Fibroblast of villous mesenchyme (primary cell): ENCODE data around the gene WHRN. TPM values are rescaled to one million over a fixed set of nuclear protein-coding genes. Genes with fewer than 3 reads are reported as not detected.

Experiments
- DNase-seq: peaks from one replicate; pipeline ENCODE4 v3.0.0-alpha.2; 2010; ENCODE audit warnings: low read depth
- H3K4me3 ChIP-seq: 2 replicates; pipeline ENCODE4 v1.5.1; 2011; ENCODE audit warnings: low read depth, mild to moderate bottlenecking, low read length
- CTCF ChIP-seq: IDR thresholded peaks from 2 replicates; pipeline ENCODE4 v1.5.1; 2012; ENCODE audit warnings: low read depth, mild to moderate bottlenecking, low read length; ENCODE audit not compliant: insufficient read depth
- total RNA-seq: library from RNA; depleted of rRNA; stranded (reverse); fragments of >200 nt; gene quantifications from 2 replicates; pipeline ENCODE4 v1.2.3, GENCODE V29; 2012

The WHRN gene
- total RNA-seq, 1 donor: 1.3 TPM

DNA sequence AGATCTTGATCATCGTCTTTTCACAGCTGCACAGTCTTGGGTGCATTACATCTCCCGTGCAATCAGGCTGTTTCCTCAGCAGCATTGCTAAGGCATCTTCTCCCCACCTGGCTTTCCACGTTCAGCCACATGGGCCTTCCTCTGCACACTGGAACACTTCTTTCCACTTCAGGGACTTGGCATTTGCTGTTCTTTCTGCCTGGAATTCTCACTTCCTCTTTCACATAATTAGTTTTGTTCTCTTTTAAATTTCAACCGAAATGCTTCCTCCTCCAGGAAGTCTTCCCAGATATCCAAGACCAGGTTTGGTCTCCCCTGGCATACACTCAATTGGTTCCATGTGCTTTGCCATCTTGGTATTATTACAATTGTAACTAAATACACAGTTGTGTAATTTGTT is 43.8 kb downstream of the WHRN start:
- no peak for TF ChIP-seq CTCF
- H3K4me3 ChIP-seq: no peak overlapping the region
- DNase-seq: no peak

DNA sequence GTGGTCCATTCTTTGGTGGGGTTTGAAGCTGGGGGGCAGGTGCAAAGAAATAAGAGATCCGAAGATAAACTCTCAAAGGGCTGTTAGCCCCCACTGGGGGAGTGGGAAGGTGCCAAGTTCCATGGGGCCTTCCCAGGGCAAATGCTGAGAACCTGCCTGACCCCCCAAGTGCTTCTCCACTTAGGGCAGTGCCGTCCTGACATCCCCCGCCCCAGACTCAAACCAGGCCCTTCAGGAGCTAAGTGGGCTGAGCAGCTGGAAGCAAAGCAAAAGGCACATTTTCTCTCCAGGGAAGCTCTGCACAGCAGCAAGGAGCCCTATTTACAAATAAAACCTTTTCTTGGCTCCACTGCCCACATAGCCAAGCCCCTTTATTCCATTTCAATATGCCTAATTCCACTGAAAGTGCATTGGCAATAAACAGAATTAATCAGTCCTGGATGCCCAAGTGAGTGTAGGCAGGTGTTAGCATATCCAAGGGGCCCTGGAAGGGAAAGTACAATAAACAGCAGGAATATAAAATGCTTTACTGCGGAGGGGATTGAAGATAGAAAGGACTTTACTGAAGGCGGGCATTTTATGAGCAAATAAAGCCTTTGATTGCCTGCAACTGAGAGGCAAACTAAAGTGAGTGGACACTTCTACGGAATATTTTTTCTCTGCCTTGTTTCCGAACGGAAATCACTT is 44.6 kb downstream of the WHRN start:
- TF ChIP-seq CTCF: no peak
- H3K4me3 ChIP-seq: no peak overlapping the region
- no peak for DNase-seq

GRCh38 chr9:114459464-114459863 is 45.8 kb downstream of the WHRN start:
- no peak for TF ChIP-seq CTCF
- DNase-seq: no peak
- no peak overlapping the region for H3K4me3 ChIP-seq

GRCh38 chr9:114456929-114457328 is 48.3 kb downstream of the WHRN start:
- DNase-seq: no peak
- TF ChIP-seq CTCF: no peak

DNA sequence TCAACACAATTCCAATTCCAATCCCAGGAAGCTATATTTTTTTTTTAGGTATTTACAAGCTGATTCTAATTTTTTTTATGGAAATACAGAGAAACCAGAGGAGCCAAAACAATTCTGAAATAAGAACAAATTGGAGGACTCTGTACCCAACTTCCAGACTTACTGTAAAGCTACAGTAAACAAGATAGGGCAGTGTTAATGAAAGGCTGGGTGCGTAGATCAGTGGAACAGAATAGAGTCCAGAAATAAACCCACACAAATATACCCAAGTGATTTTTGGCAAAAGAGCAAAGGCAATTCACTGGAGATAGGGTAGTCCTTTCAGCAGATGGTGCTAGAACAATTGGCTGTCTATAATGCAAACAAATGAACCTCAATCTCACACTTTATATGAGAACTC is 50.6 kb downstream of the WHRN start:
- TF ChIP-seq CTCF: no peak
- no peak for DNase-seq
- no peak overlapping the region for H3K4me3 ChIP-seq

More at GRCh38 chr9:114456929-114457328, 48.3 kb downstream of the WHRN start:
- H3K4me3 ChIP-seq: no peak overlapping the region

GRCh38 chr9:114452219-114453165 is 52.8 kb downstream of the WHRN start:
- DNase-seq: no peak
- TF ChIP-seq CTCF: no peak
- no peak overlapping the region for H3K4me3 ChIP-seq
